Ishikawa (cell line): ENCODE measurements around the gene AFM.

ENCODE experiments used
- CEBPB ChIP-seq: IDR thresholded peaks from 2 replicates; pipeline ENCODE4 v1.6.1; 2012
- CREB1 ChIP-seq: IDR thresholded peaks from 2 replicates; pipeline ENCODE4 v1.6.1; 2012; ENCODE audit warnings: low read depth
- EGR1 ChIP-seq: IDR thresholded peaks from 2 replicates; pipeline ENCODE4 v1.6.1; 2012
- EP300 ChIP-seq: IDR thresholded peaks from 2 replicates; pipeline ENCODE4 v1.6.1; 2012; ENCODE audit warnings: borderline replicate concordance
- FOXM1 ChIP-seq: IDR thresholded peaks from 2 replicates; pipeline ENCODE4 v1.6.1; 2012; ENCODE audit warnings: low read depth, borderline replicate concordance
- MAX ChIP-seq: IDR thresholded peaks from 2 replicates; pipeline ENCODE4 v1.6.1; 2012
- NFIC ChIP-seq: IDR thresholded peaks from 2 replicates; pipeline ENCODE4 v1.6.1; 2012
- RAD21 ChIP-seq: IDR thresholded peaks from 2 replicates; pipeline ENCODE4 v1.6.1; 2012; ENCODE audit warnings: low read depth
- REST ChIP-seq: IDR thresholded peaks from 2 replicates; pipeline ENCODE4 v1.6.1; 2012; ENCODE audit warnings: low read depth, mild to moderate bottlenecking
- TAF1 ChIP-seq: IDR thresholded peaks from 2 replicates; pipeline ENCODE4 v1.6.1; 2012; ENCODE audit warnings: low read depth, mild to moderate bottlenecking
- TEAD4 ChIP-seq: IDR thresholded peaks from 2 replicates; pipeline ENCODE4 v1.6.1; 2012
- USF1 ChIP-seq: IDR thresholded peaks from 2 replicates; pipeline ENCODE4 v1.6.1; 2012
- YY1 ChIP-seq: IDR thresholded peaks from 2 replicates; pipeline ENCODE4 v1.6.1; 2012; ENCODE audit warnings: low read depth
- ZBTB7A ChIP-seq: IDR thresholded peaks from 2 replicates; pipeline ENCODE4 v1.6.1; 2012; ENCODE audit warnings: low read depth

- TF ChIP-seq MAX (no peak), EP300 (no peak), TAF1 (no peak), CREB1 (no peak), TEAD4 (no peak), YY1 (no peak), REST (no peak), FOXM1 (no peak), RAD21 (no peak), CEBPB (no peak), EGR1 (no peak), USF1 (no peak), ZBTB7A (no peak), NFIC (no peak)
Measured at GRCh38 chr4:73460913-73461522, 20.5 kb upstream of the AFM start.
